Astrocyte of the cerebellum (primary cell): ENCODE results near the gene MNS1.

Experiments used
- DNase-seq: peaks from one replicate; pipeline ENCODE4 v3.0.0-alpha.2; 2011; ENCODE audit warnings: low read depth
- H3K4me3 ChIP-seq: 2 replicates; pipeline ENCODE4 v1.5.1; 2011; ENCODE audit warnings: mild to moderate bottlenecking, low read depth, low read length, moderate library complexity
- in situ Hi-C: cut with HindIII; loops from 2 replicates; pipeline ENCODE4 v1.10.0; 2017; ENCODE audit warnings: low sequenced_read_pairs
- TF ChIP-seq, protein P1 (sequence below): IDR thresholded peaks from 2 replicates; pipeline ENCODE4 v1.5.1; 2012; ENCODE audit warnings: low read length, low read depth, moderate library complexity, mild to moderate bottlenecking; ENCODE audit errors: missing control alignments

The MNS1 gene, protein sequence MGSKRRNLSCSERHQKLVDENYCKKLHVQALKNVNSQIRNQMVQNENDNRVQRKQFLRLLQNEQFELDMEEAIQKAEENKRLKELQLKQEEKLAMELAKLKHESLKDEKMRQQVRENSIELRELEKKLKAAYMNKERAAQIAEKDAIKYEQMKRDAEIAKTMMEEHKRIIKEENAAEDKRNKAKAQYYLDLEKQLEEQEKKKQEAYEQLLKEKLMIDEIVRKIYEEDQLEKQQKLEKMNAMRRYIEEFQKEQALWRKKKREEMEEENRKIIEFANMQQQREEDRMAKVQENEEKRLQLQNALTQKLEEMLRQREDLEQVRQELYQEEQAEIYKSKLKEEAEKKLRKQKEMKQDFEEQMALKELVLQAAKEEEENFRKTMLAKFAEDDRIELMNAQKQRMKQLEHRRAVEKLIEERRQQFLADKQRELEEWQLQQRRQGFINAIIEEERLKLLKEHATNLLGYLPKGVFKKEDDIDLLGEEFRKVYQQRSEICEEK

DNA sequence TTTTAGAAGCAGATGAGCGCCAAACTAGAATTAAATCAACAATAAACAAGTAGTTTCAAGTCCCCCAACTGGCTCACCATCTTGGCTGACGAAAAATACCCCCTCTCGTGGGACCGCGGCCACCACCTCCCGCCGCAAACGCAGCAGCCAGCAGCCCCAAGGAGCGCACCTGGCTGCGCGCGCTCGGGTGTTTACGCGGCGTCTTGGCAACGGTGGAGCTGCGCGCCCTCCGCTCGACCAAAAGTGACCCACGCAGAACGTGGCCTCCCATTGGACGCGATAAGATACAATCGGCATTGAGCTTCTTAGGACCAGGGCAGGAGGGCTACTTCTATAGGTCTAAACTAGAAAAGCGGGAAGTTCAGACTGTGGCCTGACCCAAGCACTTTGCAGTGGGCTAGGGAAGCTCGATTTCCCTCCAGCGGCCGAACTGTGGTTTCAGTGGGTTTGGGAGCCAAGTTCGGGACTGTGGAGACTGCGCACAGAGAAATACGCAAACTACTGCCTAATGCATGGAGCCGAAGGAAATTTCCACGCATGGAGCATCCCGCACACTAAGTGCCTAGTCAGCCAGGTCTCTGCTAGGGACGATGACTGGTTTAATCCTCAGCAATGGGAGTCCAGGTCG, at the start of gene MNS1:
TSS of gene MNS1 (minus strand) at position 245 of the 628 bp plus-strand sequence. CDS start at position 80, 165 bp downstream.
- in situ Hi-C loops, result no loop called here
- peak; percentile 94 for DNase-seq
- TF ChIP-seq, protein P1, sequence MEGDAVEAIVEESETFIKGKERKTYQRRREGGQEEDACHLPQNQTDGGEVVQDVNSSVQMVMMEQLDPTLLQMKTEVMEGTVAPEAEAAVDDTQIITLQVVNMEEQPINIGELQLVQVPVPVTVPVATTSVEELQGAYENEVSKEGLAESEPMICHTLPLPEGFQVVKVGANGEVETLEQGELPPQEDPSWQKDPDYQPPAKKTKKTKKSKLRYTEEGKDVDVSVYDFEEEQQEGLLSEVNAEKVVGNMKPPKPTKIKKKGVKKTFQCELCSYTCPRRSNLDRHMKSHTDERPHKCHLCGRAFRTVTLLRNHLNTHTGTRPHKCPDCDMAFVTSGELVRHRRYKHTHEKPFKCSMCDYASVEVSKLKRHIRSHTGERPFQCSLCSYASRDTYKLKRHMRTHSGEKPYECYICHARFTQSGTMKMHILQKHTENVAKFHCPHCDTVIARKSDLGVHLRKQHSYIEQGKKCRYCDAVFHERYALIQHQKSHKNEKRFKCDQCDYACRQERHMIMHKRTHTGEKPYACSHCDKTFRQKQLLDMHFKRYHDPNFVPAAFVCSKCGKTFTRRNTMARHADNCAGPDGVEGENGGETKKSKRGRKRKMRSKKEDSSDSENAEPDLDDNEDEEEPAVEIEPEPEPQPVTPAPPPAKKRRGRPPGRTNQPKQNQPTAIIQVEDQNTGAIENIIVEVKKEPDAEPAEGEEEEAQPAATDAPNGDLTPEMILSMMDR, result no peak
- H3K4me3 ChIP-seq, result peak within 1 kb of the TSS; percentile 66

DNA sequence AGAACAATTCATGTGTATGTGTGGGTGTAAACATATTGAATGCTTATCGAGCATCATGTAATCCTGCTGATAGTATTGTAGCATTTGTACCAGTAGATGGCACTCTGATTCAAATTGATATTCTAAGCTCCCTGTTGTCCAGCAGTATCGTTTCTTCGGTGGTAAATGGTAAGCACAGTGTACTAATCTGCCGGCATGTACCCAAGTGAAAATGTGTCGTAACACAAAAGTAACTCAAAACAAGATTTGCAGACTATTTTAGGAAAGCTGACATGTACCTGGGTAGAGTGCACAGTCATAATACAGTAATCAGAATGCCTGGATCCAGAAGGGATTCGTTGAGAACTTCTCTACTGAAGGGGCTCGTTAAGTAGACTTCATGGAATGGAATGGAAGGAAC, 31.7 kb upstream of the MNS1 start:
- TF ChIP-seq, protein P1, result peak; percentile 53
- DNase-seq, result peak; percentile 70
- in situ Hi-C loops, result loop anchor here (10.0 to 25.0 kb wide), 2 partner anchors 648 to 1016 kb away; no protein-coding TSS in a partner anchor
- no peak overlapping the region for H3K4me3 ChIP-seq

DNA sequence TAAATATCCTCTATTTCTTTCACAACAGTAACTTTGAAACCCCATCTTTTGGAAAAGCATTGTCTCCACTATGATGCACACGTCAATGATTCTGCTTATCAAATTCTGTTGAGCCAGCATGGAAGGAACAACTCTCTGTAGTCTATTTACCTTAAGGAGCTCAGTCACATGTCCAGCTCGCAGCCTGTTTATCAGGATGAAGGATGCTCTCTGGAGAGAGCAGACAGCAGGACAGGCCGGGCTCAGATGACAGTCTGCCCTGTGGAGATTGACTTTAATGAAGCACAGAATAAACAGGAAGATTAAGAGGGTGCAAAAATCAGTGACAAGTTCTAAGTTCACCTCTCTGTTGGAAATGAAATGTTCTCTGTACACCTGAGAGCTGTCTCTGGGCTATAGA, 30.6 kb upstream of the MNS1 start:
- in situ Hi-C loops, result loop anchor here (10.0 to 25.0 kb wide), 2 partner anchors 649 to 1017 kb away; no protein-coding TSS in a partner anchor
- no peak overlapping the region for H3K4me3 ChIP-seq
- no peak for DNase-seq
- TF ChIP-seq, protein P1, result no peak

DNA sequence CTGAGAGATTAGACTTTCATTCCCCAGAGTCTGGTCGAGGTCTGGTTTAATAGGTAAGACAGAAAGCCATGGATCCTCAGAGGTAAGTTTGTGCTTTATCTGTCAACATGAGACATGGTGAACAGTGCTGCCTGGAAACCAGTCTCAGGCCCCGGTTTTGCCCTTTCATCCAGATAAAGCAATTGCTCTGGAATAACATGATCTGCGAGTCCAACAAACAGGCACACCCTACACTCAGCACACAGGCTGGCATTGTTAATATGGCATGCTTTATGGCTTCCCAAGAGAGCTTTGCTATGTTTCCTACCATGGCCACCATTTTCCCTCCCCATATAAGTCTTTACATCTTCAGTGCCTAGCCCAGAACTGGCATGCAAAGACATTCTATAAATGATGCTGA, 30.1 kb upstream of the MNS1 start:
- in situ Hi-C loops, result loop anchor here (10.0 to 25.0 kb wide), 2 partner anchors 650 to 1017 kb away; no protein-coding TSS in a partner anchor
- no peak overlapping the region for H3K4me3 ChIP-seq
- TF ChIP-seq, protein P1, result no peak
- no peak for DNase-seq

DNA sequence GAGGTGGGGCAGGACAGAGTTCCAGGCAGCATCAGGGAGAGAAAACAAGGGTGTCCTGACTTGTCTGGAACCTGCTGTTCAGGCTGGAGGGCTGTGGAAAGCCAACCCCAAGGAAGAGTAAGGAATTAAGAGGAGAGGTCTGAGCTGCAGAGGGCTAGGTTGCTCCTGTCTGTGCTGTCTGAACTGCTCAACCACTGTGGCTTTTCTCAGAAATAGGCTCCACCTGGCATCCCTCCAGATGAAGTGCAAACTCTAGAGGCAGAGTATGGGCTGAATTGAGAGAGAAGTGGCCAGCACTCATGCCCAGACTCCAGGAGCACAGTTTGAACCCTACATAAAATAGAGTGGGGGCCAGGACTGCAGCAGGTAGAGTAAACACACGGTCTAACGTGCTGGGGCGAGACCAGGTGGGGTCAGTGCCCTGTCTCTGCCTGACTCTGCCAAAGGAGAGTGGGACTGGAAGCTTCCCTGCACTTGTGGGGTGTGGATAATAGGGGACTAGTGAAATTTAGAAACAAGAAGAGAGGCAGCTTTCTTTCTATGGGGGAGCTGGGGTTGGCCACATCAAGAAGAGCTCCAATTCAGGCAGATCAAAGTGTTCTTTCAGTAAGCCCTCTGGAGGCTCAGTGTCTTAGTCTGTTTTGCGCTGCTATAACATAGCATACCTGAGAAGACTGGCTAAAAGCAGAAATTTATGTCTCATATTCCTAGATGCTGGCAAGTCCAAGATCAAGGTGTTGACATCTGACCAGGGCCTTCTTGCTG, 28.0 kb upstream of the MNS1 start:
- in situ Hi-C loops, result loop anchor here (10.0 to 25.0 kb wide), 2 partner anchors 652 to 1019 kb away; no protein-coding TSS in a partner anchor
- H3K4me3 ChIP-seq, result no peak overlapping the region
- DNase-seq, result no peak
- TF ChIP-seq, protein P1, result no peak

DNA sequence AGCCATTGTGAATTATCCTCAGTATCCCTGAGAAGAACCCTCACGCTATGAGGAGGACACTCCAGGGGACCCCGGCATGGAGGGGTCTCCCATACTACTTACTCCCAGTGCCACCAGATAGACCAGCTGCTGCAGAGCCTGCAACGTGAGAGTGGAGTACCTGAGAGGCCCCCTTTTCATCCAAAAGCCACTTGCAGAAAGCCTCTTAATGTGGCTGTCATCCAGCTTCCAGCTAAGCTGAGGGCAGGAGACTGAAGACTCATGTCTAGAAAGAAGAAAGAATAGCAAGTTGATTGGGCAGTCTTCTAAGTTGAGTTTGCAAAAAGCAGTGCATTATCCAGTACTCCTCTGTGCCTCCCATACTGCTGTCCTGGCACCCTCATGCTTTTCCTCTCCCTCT, 27.3 kb upstream of the MNS1 start:
- no peak for DNase-seq
- TF ChIP-seq, protein P1, result no peak
- H3K4me3 ChIP-seq, result no peak overlapping the region
- in situ Hi-C loops, result loop anchor here (10.0 to 25.0 kb wide), 2 partner anchors 653 to 1020 kb away; no protein-coding TSS in a partner anchor
